ENCODE data around the gene CACNA1B. TPM values are rescaled to one million over a fixed set of nuclear protein-coding genes. Genes with fewer than 3 reads are reported as not detected.

Gene CACNA1B
- total and polyA plus RNA-seq, 2 of the 13 experiments (the other 11 are each of a cell fraction or from before 2014, with no cell fraction given) = under 0.01 to 0.04 TPM

- no peak overlapping the region for H3K4me2 ChIP-seq (ENCODE audit: low read depth, low read length)
- H3K36me3 ChIP-seq (replicated peaks in 1 of 2; ENCODE audit: control insufficient read depth in 1 of 2, insufficient read depth in 2 of 2, low read length in 2 of 2) = no peaks in the 10 kb centered on the region
- H3K27ac ChIP-seq (ENCODE audit: extremely low read length, insufficient read depth, low read length) = no peak overlapping the region
- WGBS (ENCODE audit: low lambda C conversion rate) = 1% methylated on average over 10 of the region's 10 CpGs
- intact Hi-C loops (cut with micrococcal nuclease; ENCODE audit: unreplicated experiment) = no loop called here
- POLR2A ChIA-PET = no interaction called here
- no peak overlapping the region for H3K4me3 ChIP-seq (replicated peaks in 1 of 3; ENCODE audit: insufficient read depth in 1 of 3, low read depth in 2 of 3, low read length in 3 of 3)
- TF ChIP-seq ZNF234 (CRISPR knock-in tag; conservative IDR thresholded peaks at IDR 0.05) = no peak
- TF ChIP-seq ZMYM3 (CRISPR knock-in tag; IDR thresholded peaks at IDR 0.05) = no peak
- TF ChIP-seq NPAS2 (CRISPR knock-in tag; IDR thresholded peaks at IDR 0.05; ENCODE audit: borderline replicate concordance) = no peak
- no peak for TF ChIP-seq GMEB1 (CRISPR knock-in tag; IDR thresholded peaks at IDR 0.05; ENCODE audit: borderline replicate concordance)
- TF ChIP-seq MXD3 (CRISPR knock-in tag; IDR thresholded peaks at IDR 0.05) = no peak
- no peak for TF ChIP-seq PCBP2 (optimal IDR thresholded peaks at IDR 0.05; ENCODE audit: low read depth, low read length, poor library complexity, severe bottlenecking)
- no peak for TF ChIP-seq ZFP36 (IDR thresholded peaks at IDR 0.05; ENCODE audit: borderline replicate concordance, low read depth, low read length, partially characterized antibody)
- no peak for TF ChIP-seq ZNF577 (CRISPR knock-in tag; IDR thresholded peaks at IDR 0.05; ENCODE audit: borderline replicate concordance, low read depth)
- TF ChIP-seq ERF (CRISPR knock-in tag; IDR thresholded peaks at IDR 0.05) = no peak
- TF ChIP-seq HCFC1 (IDR thresholded peaks at IDR 0.05; ENCODE audit: low read depth, low read length) = no peak
- no peak for TF ChIP-seq ZSCAN29 (CRISPR knock-in tag; conservative IDR thresholded peaks at IDR 0.05)
- TF ChIP-seq KLF11 (CRISPR knock-in tag; IDR thresholded peaks at IDR 0.05) = no peak
- no peak for TF ChIP-seq SMAD1 (CRISPR knock-in tag; IDR thresholded peaks at IDR 0.05; ENCODE audit: borderline replicate concordance, low read depth)
- TF ChIP-seq NFRKB (IDR thresholded peaks at IDR 0.05) = no peak
- ATAC-seq (no peak), DNase-seq (ENCODE audit: low spot score) (no peak), FAIRE-seq (no peak)
- H3K79me2 ChIP-seq (ENCODE audit: insufficient read depth, low read length) = no peaks in the 10 kb centered on the region
- no peaks in the 10 kb centered on the region for H3K4me1 ChIP-seq (ENCODE audit: insufficient read depth, low read length)
- H3K27me3 ChIP-seq (ENCODE audit: control insufficient read depth in 1 of 2, insufficient read depth in 2 of 2, low read length in 2 of 2) = peaks cover 3 to 44% of the 10 kb centered on the region in 2 experiments; a peak in 3 of 5 replicates
- H4K20me1 ChIP-seq (ENCODE audit: insufficient read depth, low read length) = 0 out of 2 replicates have a peak, but pooled peaks cover 2% of the 10 kb centered on the region
- in situ Hi-C loops (cut with HindIII; ENCODE audit: extremely low pct_ligation_motif_present, low pct_unique_long_range_greater_than_20kb) = no loop called here
- H2AFZ ChIP-seq (ENCODE audit: low read length) = no peak overlapping the region
- no peak overlapping the region for H3K9ac ChIP-seq (ENCODE audit: insufficient read depth, low read depth, low read length)
- CTCF ChIA-PET (ENCODE audit: low intra/inter-chr PET ratio, low total read pairs) = no interaction called here
- H3K9me3 ChIP-seq (ENCODE audit: low read length) = no peaks in the 10 kb centered on the region
- BruUV-seq (replicated peaks) = no TSS peak
Measured at GRCh38 chr9:138114501-138115245, 237.1 kb downstream of the CACNA1B start.

Measured in HepG2 (cell line).